Chondrocyte (in vitro differentiated cells): ENCODE data around the gene DYRK4. TPM values are rescaled to one million over a fixed set of nuclear protein-coding genes. Genes with fewer than 3 reads are reported as not detected.
A peak's percentile ranks its signal among the peaks of the same experiment; 100 is the strongest.

ENCODE experiments used
- DNase-seq: peaks from one replicate; pipeline ENCODE4 v3.0.0; 2021; ENCODE audit warnings: mixed read lengths, low spot score
- H3K27ac Mint-ChIP-seq: one replicate; pipeline ENCODE4 v1.8.0; 2021; ENCODE audit warnings: mild to moderate bottlenecking, moderate library complexity, mixed read lengths; ENCODE audit not compliant: unreplicated experiment
- H3K27me3 Mint-ChIP-seq: 2 replicates; pipeline ENCODE4 v1.8.0; 2021; ENCODE audit warnings: low read depth, mixed read lengths
- H3K36me3 Mint-ChIP-seq: 2 replicates; pipeline ENCODE4 v1.8.0; 2021; ENCODE audit warnings: low read depth, mixed read lengths
- H3K4me1 Mint-ChIP-seq: 2 replicates; pipeline ENCODE4 v1.8.0; 2021; ENCODE audit warnings: low read depth, mild to moderate bottlenecking, mixed read lengths
- H3K4me3 Mint-ChIP-seq: one replicate; pipeline ENCODE4 v1.8.0; 2021; ENCODE audit warnings: mild to moderate bottlenecking, moderate library complexity, mixed read lengths; ENCODE audit not compliant: unreplicated experiment
- H3K9me3 Mint-ChIP-seq: 2 replicates; pipeline ENCODE4 v1.8.0; 2021; ENCODE audit warnings: low read depth, mixed read lengths
- total RNA-seq: library from RNA; stranded (reverse); gene quantifications from 3 replicates; pipeline ENCODE4 v1.2.1, GENCODE V29; 2021
- TF ChIP-seq, protein P1 (sequence below): fragments of 200-600 bp; sonication (generic); IDR thresholded peaks from 2 replicates; pipeline ENCODE4 v1.5.0; 2021; ENCODE audit warnings: antibody characterized with exemption, mild to moderate bottlenecking, moderate library complexity

The DYRK4 gene
- total RNA-seq, 1 donor from 2014 or later: 37.9 TPM

DNA sequence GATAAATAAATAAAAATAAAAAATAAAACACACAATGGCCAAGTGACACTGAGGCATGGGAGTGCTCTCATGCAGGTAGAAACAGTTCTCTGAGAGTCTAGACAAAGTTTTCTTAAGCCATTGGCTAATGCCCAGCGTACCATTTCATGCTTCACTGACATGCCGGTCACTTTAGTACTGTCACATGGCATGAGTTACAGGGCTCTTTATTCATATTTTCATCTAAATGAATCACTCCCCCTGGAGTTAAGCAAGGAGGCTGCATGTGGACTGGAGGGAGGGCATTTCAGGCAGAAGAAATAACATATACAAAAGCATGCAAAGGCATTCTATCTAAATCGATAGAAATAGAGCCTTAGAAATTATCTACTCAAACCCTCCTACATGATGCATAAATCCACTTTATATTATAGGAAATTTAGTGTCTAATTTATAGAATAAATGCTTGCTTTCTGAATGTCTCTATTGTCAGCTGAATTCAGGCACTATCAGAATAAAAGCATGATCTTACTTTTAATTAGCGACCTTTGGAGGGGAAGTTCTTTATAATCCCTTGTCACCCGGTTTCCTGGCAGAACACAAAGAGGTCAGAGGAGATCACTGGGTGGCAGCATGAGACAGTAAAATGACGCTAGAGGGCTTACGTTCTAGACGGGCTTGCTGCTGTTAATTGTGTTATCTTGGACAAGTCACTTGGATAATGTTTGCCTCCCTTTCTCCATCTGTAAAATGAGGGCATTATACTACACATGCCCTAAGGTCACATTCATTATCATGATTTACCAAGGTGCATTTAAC is 17.5 kb downstream of the DYRK4 start:
- DNase-seq: no peak
- Mint-ChIP-seq H3K4me3 (no peak overlapping the region), H3K27ac (no peak overlapping the region), H3K36me3 (no peaks in the 10 kb centered on the region), H3K27me3 (peaks cover 7% of the 10 kb centered on the region), H3K9me3 (no peaks in the 10 kb centered on the region), H3K4me1 (no peaks in the 10 kb centered on the region)
- TF ChIP-seq, protein P1, sequence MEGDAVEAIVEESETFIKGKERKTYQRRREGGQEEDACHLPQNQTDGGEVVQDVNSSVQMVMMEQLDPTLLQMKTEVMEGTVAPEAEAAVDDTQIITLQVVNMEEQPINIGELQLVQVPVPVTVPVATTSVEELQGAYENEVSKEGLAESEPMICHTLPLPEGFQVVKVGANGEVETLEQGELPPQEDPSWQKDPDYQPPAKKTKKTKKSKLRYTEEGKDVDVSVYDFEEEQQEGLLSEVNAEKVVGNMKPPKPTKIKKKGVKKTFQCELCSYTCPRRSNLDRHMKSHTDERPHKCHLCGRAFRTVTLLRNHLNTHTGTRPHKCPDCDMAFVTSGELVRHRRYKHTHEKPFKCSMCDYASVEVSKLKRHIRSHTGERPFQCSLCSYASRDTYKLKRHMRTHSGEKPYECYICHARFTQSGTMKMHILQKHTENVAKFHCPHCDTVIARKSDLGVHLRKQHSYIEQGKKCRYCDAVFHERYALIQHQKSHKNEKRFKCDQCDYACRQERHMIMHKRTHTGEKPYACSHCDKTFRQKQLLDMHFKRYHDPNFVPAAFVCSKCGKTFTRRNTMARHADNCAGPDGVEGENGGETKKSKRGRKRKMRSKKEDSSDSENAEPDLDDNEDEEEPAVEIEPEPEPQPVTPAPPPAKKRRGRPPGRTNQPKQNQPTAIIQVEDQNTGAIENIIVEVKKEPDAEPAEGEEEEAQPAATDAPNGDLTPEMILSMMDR: peak; percentile 28

DNA sequence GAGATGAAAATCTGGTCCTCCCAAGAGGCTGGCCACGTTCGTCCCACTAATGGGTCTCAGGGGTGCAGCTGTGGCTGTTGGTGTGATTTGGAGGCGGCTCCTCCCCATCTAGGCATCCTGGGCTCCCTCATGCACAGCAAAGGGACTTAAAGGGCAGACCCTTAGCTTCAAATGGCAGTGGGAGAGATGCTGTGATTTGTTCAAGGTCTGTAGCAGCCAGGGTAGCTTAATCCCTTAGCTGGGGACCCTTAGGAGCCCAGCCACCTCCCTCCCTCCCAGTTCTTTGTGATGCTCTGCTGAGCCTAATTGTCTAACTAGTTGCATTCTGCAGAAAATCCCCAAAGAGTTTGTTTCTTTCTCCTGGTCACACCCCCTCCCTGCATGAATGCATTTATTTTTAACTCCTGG is 18.3 kb downstream of the DYRK4 start:
- Mint-ChIP-seq H3K4me3 (no peak overlapping the region), H3K27me3 (peaks cover 7% of the 10 kb centered on the region), H3K9me3 (no peaks in the 10 kb centered on the region), H3K27ac (no peak overlapping the region), H3K4me1 (no peaks in the 10 kb centered on the region), H3K36me3 (no peaks in the 10 kb centered on the region)
- DNase-seq: no peak
- TF ChIP-seq, protein P1: no peak

DNA sequence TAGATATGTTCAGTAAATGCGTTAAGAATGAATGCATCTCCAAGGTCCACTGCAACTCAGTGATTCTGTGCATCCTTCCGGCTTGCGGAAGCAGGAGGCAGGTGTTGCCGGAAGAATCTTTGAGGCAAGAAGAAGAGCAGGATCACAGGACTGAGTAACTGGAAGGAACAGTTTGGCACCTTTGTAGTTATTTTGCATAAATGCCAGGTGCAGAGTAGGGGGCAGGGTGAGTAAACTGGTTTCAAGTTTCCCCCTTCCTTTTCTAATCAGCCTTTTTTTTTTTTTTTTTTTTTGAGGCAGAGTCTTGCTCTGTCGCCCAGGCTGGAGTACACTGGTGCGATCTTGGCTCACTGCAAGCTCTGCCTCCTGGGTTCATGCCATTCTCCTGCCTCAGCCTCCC is 22.3 kb downstream of the DYRK4 start:
- Mint-ChIP-seq H3K4me1 (no peaks in the 10 kb centered on the region), H3K27ac (no peak overlapping the region), H3K27me3 (peaks cover 7% of the 10 kb centered on the region), H3K4me3 (no peak overlapping the region), H3K36me3 (no peaks in the 10 kb centered on the region), H3K9me3 (no peaks in the 10 kb centered on the region)
- no peak for DNase-seq
- TF ChIP-seq, protein P1: no peak

DNA sequence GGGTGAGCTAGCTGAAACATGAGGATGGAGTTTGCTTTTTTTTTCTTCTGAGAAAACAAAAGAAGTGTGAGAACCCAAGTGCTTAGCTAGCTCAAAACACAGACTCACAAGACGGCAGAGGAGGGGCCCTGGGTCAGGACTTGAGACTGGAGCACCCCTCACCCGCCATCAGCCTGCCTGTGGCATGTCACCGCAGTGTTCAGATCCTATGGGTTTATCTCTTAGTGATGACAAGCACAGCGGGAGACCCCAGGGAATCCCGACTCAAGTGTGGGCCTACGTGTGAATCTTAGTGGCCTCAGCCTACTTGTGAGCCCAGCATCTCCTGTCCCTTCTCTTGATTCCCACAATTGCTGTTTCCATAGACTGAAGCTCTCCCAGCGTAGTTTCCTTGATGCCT is 22.9 kb downstream of the DYRK4 start:
- Mint-ChIP-seq H3K9me3 (peaks cover 2% of the 10 kb centered on the region), H3K4me1 (no peaks in the 10 kb centered on the region), H3K4me3 (no peak overlapping the region), H3K27me3 (peaks cover 7% of the 10 kb centered on the region), H3K27ac (no peak overlapping the region), H3K36me3 (no peaks in the 10 kb centered on the region)
- DNase-seq: no peak
- TF ChIP-seq, protein P1: no peak

DNA sequence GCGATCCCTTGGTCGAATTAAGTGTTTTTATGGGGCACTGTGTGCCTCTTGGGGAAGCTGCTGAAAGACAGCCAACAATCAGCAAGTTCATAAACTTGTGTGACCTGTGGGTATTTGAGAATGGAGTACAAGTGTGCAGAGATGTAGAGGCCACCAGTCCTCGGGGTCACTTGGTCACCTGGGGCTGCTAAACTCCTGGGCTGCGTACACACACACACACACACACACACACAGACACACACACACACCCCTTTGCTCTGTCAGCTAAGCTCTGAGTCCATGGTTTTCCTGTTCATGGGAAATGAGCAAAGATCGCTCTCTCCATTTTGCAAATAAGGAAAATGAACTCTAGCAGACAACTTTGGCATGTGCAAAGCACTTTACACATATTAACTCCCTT is 24.5 kb downstream of the DYRK4 start:
- no peak for DNase-seq
- no peak overlapping the region for H3K4me3 Mint-ChIP-seq
- H3K27me3 Mint-ChIP-seq: peaks cover 5% of the 10 kb centered on the region
- H3K9me3 Mint-ChIP-seq: peaks cover 2% of the 10 kb centered on the region
- no peaks in the 10 kb centered on the region for H3K36me3 Mint-ChIP-seq
- no peak overlapping the region for H3K27ac Mint-ChIP-seq
- TF ChIP-seq, protein P1: no peak
- H3K4me1 Mint-ChIP-seq: no peaks in the 10 kb centered on the region
